Measurements from ENCODE around the gene APBB2.

- no peak for TF ChIP-seq CTCF (conservative IDR thresholded peaks at IDR 0.05)
- no peak for TF ChIP-seq ZFX (IDR thresholded peaks at IDR 0.05)
These were observed 349.8 kb downstream of the APBB2 start for GRCh38 chr4:40864531-40864930.
